HK-2 (cell line): Measurements from ENCODE around the gene IRAK3.

Experiments used
- DNase-seq: peaks from one replicate; pipeline ENCODE4 v3.0.0-alpha.2; 2018; ENCODE audit not compliant: unreplicated experiment

The IRAK3 gene, protein sequence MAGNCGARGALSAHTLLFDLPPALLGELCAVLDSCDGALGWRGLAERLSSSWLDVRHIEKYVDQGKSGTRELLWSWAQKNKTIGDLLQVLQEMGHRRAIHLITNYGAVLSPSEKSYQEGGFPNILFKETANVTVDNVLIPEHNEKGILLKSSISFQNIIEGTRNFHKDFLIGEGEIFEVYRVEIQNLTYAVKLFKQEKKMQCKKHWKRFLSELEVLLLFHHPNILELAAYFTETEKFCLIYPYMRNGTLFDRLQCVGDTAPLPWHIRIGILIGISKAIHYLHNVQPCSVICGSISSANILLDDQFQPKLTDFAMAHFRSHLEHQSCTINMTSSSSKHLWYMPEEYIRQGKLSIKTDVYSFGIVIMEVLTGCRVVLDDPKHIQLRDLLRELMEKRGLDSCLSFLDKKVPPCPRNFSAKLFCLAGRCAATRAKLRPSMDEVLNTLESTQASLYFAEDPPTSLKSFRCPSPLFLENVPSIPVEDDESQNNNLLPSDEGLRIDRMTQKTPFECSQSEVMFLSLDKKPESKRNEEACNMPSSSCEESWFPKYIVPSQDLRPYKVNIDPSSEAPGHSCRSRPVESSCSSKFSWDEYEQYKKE

DNA sequence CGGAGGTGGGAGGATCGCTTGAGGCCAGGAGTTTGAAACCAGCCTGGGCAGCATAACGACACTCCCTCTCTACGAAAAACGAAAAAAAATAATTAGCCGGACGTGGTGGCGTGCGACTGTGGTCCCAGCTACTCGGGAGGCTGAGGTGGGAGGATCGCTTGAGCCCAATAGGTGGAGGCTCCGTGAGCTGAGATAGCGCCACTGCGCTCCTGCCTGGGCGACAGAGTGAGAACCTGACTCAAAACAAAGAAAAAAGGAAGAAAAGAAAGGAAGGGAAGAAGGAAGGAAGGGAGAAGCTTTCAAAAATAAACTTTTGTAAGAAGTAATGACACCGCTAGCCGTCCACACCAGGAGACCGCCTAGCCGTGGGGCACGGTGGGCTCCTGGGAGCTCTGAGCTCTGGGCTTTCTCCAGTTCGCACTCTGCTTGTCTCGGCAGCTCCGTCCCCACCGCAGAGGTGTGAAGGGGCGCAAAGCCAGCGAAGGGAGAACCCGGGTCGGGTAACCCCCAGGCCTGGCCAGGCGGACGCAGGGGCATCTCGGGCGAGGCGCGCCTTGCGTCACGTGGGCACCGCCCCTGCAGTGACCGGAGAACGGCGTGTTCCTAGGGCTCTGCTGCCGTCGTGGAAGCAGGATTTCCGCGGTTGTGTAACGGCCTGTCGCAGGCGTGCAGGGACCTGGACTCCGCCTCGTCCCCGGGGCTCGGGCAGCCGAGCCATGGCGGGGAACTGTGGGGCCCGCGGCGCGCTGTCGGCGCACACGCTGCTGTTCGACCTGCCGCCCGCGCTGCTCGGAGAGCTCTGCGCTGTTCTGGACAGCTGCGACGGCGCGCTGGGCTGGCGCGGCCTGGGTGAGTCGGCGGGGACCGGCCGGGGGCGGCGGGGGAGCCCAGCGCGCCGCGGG lies at the start of gene IRAK3:
Gene IRAK3, plus strand, starts transcription at position 631 of the 902 bp plus-strand sequence. Its CDS starts 86 bp downstream, at position 717.
- DNase-seq = peak; percentile 60

DNA sequence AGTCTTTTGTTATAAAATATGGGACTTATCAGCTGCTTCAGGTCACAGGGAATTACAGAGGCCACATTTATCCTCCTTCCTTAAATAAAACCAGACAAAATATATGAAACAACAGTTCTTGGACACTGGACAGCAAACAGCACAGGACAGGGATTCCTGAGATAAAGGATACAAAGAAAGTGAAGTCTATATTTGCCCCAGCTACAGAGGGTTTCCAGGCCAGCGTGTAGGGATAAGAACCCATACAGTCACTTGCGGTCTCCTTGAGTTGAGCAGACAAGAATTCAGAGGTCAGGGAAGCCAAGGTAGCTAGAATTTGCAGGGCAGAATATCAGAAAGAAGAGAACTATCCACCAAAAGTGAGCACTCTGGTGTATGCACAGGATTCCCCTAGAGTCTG lies 49.7 kb upstream of the IRAK3 start:
- no peak for DNase-seq

DNA sequence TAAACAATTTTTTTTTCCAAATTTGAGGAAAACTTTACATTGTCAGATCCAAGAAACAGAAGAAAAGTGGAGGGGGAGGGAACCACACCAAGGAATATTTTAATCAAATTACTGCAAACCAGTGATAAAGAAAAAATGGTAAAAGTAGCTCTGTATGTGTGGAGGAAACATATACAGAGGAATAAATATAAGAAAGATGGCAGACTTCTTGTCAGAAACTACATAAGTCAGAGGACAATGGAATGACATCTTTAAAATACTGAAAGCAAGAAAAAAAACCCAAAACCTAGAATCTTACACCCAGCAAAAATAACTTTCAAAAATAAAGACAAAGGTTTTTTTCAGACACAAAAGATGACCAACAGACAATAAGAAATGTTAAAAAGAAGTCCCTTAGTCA lies 48.3 kb upstream of the IRAK3 start:
- DNase-seq = no peak

DNA sequence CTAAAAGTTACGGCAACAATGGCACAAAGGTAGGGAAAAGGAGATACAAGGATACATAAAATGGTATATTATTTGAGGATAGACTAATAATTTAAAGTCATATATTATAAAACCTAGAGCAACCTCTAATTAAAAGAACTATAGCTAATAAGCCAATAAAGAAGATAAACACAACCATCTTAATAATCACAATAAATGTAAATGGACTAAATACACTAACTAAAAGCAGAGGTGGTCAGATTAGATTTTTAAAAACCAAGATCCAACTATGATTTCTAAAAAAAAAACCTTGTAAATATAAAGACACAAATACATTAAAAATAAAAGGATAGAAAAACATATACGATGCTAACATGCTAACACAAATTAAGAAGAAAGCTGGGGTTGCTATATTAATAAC lies 47.7 kb upstream of the IRAK3 start:
- no peak for DNase-seq

DNA sequence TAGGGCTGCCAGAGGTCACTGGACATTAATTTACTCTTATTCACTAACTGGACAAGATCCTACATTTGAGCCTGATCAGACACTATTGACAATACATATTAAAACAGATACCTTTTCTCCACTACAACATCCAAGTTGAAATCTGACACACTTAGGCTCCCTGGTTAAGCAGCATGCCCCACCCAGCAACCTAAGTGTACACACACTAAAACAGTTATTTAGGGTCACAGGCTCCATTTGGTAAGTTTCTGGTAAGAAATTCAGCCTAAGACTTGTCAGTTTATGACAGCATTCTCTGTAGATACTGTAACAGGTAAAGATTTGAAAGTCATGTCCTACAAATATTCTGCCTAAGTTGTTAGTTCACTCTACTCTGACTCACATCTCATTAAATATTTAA lies 46.2 kb upstream of the IRAK3 start:
- no peak for DNase-seq

DNA sequence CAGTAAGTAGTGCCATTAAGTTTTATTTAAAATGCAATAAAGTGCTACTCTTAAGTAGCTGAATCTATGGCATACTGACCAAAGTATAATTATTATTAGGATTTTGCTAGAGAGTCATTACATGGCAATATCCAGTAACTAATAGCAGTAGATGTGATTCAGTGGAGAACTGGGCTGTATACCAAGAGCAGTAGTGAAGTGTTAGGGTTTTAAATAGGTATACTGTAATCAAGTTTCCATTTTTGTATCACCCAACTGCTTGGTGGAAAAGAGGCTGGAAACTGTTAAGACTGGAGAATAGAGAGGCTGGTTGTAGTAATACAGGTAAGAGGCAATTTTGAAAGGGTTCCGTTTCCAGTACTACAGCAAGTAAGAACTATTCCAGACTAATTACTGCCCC lies 45.1 kb upstream of the IRAK3 start:
- DNase-seq = no peak

DNA sequence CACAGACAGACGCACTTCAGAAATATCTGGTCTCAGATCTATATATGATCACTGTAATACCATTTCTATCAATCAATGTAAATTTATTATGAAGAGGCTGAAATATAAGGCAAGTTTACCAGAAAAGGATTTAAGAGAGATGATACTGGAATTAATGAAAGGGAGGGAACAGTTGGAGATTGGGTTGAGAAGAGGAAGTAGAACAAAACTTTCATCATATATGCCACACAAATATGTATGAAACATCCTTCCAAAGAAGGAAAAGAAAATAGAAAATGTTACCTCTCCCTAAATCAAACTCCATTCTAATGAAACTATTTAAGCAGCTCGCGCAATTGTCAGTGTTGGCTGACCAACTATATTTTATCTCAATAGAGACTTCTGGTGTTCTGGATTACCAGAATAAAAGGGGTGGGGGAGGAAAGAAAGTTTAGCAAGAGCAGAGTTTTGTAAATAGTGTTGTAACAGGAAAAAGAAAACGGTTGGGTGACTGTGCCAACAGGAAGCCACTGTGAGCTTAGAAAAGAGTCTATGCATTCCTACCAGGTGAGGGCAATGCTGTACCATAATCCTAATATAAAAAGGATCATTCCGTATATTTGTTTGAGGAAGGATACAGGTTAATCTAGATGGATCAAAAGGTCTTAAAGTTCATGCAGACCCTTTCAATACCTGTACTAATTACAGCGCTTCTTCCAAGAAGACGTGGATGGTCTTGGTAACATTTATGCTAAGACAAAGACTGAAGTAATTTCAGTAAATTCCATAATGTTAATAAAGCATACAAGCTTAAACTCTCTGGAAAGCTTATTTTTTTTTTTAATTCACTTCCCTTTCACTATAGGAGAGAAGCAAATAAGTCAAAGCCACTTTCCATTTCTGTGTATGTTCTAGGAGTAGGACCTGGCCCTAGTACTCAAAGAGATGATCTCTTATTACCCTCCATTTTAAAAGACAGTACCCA lies 43.9 kb upstream of the IRAK3 start:
- no peak for DNase-seq

DNA sequence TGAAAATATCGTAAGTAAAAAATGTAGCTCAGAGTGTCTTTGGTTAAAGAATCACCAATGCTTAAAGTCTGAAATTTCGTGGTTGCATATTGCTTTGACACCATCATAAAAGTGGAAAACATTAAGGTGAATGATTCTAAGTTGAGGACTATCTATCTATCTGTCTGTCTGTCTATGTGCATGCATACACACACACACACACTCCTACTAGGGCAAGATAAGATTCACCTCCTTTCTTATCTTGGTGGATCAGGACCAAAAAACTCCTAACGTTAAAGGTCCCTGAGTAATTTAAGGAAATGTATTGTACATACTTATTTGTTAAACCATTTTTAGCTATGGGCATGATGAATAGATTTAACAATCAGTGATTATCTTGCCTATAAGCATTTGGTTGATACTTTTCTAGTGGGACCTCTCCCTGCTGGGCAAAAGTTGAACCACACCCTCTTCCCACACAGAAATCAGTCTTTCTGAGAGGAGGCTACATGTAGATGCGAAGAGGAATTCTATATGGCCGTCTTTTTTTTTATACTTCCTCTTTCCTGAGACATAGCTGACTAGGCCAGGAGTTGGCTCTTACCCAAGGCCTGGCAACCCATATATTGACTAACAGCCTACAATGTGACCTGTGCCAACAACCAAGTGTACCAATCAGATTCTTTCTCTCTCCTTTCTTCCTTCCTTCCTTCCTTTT lies 39.2 kb upstream of the IRAK3 start:
- no peak for DNase-seq

DNA sequence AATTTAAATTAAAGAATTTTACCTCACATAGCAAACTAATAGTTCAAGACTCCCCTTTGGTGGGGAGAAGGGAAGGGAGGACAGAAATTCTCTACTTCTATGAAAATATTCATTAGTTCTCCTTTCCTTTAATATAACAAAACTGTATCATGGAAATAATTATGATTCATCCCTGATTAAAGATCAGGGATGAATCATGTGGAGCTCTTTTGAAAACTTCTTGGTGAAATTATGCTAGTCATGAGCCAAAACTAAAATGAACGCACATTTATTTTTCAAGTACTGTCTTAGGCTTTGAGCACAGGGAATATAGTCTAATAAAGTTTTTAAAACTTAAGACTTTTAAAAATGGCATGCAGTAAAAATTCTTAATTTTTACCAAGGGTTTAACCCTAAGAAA lies 36.3 kb upstream of the IRAK3 start:
- DNase-seq = no peak

DNA sequence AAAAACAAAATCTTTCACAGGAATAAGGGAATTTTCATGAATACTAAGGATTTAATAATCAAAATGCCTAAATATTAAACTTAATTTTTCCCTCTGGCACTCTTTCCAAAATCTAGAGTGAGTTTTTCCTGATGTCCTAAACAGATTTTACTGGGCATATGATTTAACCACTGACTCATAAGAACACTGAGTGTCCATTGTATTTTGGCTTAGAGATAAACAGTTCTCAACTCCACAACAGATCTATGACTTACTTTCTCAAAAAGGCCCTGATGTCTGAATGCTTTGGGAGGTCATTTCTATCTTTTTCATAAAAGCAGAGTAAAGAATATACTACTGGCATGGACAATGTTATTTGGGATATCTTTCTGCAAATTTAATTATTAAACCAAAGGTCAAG lies 34.2 kb upstream of the IRAK3 start:
- DNase-seq = no peak

DNA sequence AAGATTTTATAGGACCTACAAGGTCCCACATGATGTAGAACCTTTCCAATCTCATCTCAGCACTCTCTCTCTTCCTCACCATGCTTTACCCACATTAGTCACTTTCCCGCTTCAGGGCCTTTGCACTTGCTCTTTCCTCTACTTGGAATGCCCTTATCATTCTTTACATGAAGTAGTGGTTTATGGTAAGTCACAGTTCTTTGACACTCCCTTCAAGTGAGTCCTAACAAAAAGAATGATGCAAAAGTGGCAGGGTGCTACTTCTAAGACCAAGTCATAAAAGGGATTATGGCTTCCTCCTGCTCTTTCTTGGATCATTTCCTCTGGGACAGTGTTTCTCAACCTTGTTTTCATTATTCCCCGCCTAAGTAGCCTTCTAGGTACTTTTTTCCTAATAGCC lies 32.4 kb upstream of the IRAK3 start:
- no peak for DNase-seq

DNA sequence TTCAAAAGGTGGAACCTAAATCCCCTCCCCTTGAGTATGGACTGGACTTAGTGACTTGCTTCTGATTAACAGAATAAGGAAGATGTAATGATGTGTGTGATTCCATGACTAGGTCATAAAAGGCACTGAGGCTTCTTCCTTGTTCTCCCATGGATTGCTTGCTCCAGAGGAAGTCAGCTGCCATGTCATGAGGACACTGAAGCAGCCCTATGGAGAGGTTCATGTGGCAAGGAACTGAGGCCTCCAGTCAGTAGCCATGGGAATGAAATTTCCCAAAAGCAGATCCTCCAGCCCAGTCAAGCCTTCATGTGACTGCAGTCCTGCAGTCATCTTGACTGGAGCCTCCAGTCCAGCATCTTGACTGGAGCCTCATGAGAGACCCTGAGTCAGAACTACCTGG lies 29.9 kb upstream of the IRAK3 start:
- DNase-seq = no peak

DNA sequence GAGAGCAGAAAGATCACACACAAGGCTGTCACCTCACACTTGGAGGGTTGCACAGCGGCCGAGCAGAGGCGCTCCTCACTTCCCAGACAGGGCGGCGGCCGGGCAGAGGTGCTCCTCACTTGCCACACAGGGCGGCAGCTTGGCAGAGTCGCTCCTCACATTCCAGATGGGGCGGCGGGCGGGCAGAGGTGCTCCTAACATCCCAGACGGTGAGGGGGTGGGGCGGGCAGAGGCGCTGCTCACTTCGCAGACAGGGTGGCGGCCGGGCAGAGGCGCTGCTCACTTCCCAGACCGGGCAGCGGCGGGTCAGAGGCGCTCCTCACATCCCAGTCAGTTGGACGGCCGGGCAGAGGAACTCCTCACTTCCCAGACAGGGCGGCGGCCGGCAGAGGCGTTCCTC lies 28.3 kb upstream of the IRAK3 start:
- DNase-seq = no peak

DNA sequence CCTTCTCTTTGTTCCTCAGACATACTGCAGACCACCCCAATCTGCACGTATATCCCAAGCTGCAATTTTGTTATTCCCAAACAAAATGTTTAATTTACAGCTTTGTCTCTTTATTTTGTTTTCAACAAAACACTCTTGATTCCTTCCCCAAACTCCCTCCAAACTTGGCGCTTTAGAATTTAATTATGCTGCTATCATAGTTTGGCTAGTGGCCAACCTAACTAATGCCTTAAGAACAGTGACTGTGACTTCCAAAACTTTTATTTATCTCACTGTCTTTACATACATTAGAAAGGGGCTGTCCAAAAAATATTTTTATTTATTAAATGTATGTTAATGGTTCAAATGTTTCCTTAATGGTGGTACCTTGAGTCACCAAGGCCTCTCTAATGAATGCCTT lies 26.3 kb upstream of the IRAK3 start:
- no peak for DNase-seq

DNA sequence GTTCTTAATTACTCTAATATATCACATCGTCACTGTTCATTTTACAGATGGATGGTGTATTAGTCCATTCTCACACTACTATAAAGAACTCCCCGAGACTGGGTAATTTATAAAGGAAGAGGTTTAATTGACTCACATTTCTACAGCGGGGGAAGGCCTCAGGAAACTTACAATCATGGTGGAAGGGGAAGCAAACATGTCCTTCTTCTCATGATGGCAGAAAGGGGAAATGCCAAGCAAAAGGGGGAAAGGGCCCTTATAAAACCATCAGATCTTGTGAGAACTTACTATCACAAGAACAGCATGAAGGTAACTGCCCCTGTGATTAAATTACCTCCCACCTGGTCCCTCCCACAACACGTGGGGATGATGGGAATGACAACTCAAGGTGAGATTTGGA lies 25.7 kb upstream of the IRAK3 start:
- no peak for DNase-seq

DNA sequence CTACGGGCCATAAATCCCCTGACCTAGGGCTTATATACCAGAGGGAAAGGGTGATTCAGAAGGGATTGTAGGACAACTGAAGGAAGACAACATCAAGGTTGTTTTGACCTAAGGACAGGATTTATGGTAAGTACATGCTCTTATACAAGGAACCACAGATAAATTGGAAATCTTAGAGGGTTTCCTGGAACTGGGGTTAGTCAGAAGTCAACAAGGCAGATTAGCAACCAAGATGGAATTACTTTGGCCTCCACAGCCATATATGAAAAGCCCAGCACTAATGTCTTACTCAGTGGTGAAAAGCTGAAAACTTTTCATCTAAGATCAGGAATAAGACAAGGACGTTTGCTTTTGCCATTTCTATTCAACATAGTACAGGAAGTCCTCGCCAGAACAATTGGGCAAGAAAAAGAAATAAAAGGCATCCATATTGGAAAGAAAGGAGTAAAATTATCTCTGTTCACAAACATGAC lies 24.6 kb upstream of the IRAK3 start:
- no peak for DNase-seq

DNA sequence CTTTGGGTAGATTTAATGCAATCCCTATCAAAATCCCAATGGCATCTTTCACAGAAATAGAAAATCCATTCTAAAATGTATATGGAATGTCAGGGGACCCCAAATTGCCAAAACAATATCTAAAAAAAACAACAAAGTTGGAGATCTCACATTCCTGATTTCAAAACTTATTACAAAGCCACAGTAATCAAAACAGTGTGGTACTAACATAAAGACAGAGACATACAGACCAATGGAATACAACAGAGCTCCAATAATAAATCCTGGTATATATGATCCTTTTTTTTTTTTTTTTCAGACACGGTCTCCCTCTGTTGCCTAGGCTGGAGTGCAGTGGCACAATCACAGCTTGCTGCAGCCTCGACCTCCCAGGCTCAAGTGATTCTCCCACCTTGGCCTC lies 23.9 kb upstream of the IRAK3 start:
- no peak for DNase-seq

DNA sequence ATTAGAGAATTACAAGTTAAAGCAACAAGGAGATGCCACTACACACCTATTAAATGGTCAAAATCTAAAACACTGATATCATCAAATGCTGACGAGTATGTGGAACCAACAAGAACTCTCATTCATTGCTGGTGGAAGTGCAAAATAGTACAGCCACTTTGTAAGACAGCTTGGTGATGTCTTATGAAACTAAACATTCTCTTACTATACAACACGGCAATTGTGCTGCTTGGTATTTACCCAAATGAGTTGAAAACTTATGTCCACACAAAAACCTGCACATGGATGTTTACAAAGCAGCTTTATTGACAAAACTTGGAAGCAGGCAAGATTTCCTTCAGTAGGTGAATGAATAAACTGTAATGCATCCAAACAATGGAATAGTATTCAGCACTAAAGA lies 22.5 kb upstream of the IRAK3 start:
- no peak for DNase-seq

DNA sequence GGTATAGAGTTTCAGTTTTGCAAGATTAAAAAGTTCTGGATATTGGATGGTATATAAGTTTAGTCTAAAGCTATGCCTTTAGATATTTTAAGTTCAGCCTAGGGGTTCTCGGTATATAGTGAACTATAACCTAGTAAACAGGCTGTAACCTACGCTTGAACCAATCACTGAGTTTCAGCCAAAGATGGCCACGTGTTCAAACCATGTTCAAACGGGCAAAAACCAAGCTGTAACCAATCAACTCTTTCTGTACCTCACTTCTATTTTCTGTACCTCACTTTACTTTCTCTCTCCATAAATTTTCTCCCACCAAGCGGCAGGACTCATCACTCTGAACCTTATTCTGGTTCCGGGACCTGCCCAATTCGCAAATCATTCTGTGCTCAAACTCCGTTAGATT lies 20.6 kb upstream of the IRAK3 start:
- no peak for DNase-seq

DNA sequence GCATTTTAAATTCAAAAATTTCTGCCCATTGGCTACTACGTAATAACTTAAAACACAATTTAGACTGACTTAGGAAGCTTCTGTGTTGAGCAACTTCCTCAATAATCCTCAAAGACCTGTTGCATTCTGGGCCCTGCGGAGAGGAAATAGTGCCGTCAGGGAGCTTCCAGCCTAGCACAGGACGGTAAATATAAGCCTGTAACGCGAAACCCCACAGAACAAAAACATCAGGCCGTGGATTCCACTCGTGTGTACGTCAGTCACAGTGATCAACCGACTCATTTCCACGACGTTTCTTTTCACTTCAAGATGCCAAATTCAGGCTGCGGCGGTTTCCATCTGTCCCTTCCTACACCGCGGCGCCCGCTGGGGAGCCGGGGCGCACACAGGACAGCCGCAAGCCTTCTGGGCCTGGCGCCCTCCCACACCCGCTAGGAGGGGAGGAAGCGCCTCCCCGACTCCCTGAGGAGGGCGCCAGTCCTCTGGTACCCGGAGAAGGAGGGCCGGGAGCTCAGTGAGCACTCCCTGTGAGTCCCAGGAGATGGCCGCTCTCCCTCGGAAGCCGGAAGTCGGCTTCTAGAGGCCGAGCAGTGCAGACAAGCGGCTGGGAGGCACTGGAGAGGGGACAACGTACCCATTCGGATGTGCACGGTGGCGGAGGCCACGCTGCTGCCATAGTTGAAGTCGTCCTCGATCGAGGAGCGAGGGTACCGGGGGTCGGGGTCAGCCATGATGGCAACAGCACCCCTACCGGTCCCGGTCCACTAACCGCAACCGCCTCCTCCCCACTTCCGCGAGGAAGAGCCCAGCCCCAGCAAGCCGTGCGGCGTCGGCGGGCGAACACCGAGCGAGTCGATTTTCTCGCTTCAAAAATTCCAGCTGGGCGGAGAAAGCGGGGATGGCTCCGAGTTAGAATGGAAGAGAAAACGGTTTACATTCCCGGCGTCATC lies 19.5 kb upstream of the IRAK3 start, which contains the start of gene TMBIM4:
Gene TMBIM4, minus strand, starts transcription at position 776 of the 950 bp plus-strand sequence. Its CDS starts 45 bp downstream, at position 731.
- peak; percentile 90 for DNase-seq
